GM23338 (cell line): Measurements from ENCODE around the gene FLT3.

Experiments used
- EZH2phosphoT487 ChIP-seq: fragments of 200-600 bp; sonication (generic); IDR thresholded peaks from one replicate; pipeline ENCODE4 v1.8.1; 2018; ENCODE audit warnings: antibody characterized with exemption; ENCODE audit not compliant: unreplicated experiment
- NANOG ChIP-seq: IDR thresholded peaks from 2 replicates; pipeline ENCODE4 v1.6.1; 2016; ENCODE audit warnings: antibody characterized with exemption, borderline replicate concordance
- POLR2AphosphoS5 ChIP-seq: IDR thresholded peaks from 2 replicates; pipeline ENCODE4 v1.6.1; 2016; ENCODE audit warnings: antibody characterized with exemption, low read depth
- TF ChIP-seq, protein P1 (sequence below), 2 experiments: fragments of 200-600 bp in 1 of 2; sonication (generic) in 1 of 2; conservative IDR thresholded peaks; 2 replicates each; pipeline versions ENCODE4 v1.5.1 to v1.6.1; 2016 to 2017; ENCODE audit warnings: antibody characterized with exemption in 2 of 2, low read depth in 2 of 2, mild to moderate bottlenecking in 2 of 2, moderate library complexity in 1 of 2
- TF ChIP-seq, protein P2 (sequence below): IDR thresholded peaks from one replicate; pipeline ENCODE4 v1.6.1; 2018; ENCODE audit warnings: antibody characterized with exemption; ENCODE audit not compliant: unreplicated experiment

GRCh38 chr13:27979765-27980279 lies 120.6 kb downstream of the FLT3 start:
- TF ChIP-seq, protein P1, sequence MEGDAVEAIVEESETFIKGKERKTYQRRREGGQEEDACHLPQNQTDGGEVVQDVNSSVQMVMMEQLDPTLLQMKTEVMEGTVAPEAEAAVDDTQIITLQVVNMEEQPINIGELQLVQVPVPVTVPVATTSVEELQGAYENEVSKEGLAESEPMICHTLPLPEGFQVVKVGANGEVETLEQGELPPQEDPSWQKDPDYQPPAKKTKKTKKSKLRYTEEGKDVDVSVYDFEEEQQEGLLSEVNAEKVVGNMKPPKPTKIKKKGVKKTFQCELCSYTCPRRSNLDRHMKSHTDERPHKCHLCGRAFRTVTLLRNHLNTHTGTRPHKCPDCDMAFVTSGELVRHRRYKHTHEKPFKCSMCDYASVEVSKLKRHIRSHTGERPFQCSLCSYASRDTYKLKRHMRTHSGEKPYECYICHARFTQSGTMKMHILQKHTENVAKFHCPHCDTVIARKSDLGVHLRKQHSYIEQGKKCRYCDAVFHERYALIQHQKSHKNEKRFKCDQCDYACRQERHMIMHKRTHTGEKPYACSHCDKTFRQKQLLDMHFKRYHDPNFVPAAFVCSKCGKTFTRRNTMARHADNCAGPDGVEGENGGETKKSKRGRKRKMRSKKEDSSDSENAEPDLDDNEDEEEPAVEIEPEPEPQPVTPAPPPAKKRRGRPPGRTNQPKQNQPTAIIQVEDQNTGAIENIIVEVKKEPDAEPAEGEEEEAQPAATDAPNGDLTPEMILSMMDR (conservative IDR thresholded peaks at IDR 0.05; ENCODE audit: low read depth in 2 of 2), result no peak
- TF ChIP-seq EZH2phosphoT487, result no peak
- TF ChIP-seq POLR2AphosphoS5, result no peak
- TF ChIP-seq, protein P2, sequence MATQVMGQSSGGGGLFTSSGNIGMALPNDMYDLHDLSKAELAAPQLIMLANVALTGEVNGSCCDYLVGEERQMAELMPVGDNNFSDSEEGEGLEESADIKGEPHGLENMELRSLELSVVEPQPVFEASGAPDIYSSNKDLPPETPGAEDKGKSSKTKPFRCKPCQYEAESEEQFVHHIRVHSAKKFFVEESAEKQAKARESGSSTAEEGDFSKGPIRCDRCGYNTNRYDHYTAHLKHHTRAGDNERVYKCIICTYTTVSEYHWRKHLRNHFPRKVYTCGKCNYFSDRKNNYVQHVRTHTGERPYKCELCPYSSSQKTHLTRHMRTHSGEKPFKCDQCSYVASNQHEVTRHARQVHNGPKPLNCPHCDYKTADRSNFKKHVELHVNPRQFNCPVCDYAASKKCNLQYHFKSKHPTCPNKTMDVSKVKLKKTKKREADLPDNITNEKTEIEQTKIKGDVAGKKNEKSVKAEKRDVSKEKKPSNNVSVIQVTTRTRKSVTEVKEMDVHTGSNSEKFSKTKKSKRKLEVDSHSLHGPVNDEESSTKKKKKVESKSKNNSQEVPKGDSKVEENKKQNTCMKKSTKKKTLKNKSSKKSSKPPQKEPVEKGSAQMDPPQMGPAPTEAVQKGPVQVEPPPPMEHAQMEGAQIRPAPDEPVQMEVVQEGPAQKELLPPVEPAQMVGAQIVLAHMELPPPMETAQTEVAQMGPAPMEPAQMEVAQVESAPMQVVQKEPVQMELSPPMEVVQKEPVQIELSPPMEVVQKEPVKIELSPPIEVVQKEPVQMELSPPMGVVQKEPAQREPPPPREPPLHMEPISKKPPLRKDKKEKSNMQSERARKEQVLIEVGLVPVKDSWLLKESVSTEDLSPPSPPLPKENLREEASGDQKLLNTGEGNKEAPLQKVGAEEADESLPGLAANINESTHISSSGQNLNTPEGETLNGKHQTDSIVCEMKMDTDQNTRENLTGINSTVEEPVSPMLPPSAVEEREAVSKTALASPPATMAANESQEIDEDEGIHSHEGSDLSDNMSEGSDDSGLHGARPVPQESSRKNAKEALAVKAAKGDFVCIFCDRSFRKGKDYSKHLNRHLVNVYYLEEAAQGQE, result no peak
- TF ChIP-seq NANOG, result no peak
